GM10266 (cell line): Measurements from ENCODE around the gene GTPBP2.

Experiments
- DNase-seq: peaks from one replicate; pipeline ENCODE4 v3.0.0; 2012; ENCODE audit errors: extremely low spot score
- TF ChIP-seq, protein P1 (sequence below): IDR thresholded peaks from 2 replicates; pipeline ENCODE4 v1.5.1; 2012; ENCODE audit warnings: mild to moderate bottlenecking, low read depth; ENCODE audit not compliant: control insufficient read depth, insufficient read depth; ENCODE audit errors: missing control alignments

The GTPBP2 gene

GRCh38 chr6:43584892-43585570, 44.0 kb downstream of the GTPBP2 start:
- no peak for DNase-seq

GRCh38 chr6:43582911-43583310, 46.2 kb downstream of the GTPBP2 start:
- TF ChIP-seq, protein P1, sequence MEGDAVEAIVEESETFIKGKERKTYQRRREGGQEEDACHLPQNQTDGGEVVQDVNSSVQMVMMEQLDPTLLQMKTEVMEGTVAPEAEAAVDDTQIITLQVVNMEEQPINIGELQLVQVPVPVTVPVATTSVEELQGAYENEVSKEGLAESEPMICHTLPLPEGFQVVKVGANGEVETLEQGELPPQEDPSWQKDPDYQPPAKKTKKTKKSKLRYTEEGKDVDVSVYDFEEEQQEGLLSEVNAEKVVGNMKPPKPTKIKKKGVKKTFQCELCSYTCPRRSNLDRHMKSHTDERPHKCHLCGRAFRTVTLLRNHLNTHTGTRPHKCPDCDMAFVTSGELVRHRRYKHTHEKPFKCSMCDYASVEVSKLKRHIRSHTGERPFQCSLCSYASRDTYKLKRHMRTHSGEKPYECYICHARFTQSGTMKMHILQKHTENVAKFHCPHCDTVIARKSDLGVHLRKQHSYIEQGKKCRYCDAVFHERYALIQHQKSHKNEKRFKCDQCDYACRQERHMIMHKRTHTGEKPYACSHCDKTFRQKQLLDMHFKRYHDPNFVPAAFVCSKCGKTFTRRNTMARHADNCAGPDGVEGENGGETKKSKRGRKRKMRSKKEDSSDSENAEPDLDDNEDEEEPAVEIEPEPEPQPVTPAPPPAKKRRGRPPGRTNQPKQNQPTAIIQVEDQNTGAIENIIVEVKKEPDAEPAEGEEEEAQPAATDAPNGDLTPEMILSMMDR: no peak
- DNase-seq: no peak

More at GRCh38 chr6:43584892-43585570, 44.0 kb downstream of the GTPBP2 start:
- TF ChIP-seq, protein P1: no peak

DNA sequence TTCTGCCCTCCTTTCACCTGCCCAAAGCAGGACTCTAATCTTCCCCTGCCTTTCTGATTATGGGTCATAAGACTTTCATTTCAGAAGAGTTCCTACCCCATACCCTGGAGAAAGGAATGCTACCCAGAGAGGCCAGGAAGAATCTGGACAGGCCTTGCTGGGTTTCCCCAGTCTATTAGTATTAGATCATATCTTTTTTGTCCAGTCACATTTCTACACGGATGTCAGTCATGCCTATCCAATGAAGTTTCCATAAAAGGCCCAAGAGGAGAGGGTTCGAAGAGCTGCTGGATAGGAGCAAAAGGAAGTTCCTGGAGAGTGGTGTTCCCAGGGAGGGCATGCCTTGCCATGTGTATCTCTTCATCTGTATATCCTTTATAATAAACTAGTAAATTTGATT, 49.9 kb downstream of the GTPBP2 start:
- no peak for DNase-seq
- TF ChIP-seq, protein P1: no peak

- DNase-seq: no peak
- TF ChIP-seq, protein P1: no peak
Observed at GRCh38 chr6:43578748-43579147, 50.3 kb downstream of the GTPBP2 start.

GRCh38 chr6:43575772-43576551, 53.1 kb downstream of the GTPBP2 start, which contains the start of the genes POLH and XPO5:
POLH (plus strand) TSS chr6:43576185; CDS start chr6:43582320, 6,135 bp downstream.
XPO5 (minus strand) TSS chr6:43576038; CDS start chr6:43575864, 174 bp downstream.
- TF ChIP-seq, protein P1: peak; percentile 18
- peak; percentile 98 for DNase-seq

DNA sequence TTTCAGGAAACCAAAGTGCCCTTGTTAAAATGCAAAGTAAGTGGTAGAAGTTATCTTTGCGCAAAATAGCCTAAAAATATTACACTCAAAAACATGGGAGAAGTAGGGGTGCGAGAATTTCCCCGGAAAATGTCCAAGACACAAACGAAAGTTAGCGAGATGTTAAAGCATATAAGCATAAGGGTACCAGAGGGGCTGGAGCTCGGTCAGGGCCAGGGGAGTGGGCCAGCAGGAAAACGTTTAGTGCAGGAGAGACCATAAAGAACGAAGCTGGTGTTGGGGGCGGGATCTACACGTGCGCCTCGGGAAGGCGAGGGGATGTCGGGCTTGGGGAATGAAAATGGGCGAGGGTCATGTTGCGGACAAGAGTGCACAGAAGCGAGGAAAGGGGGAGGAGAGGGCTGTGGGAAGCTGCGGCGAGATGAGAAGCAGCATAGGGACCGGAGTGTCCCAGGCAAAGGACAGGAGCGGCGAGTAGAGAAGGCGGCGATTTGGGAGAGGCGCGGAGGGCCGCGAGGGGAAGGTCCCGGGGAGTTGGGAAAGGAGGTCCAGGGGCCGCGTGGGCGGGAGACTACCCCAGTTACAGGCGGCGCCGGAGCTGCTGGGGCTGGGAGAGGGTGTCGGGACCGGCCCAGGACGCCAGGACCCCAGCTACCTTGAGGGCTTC, 53.8 kb downstream of the GTPBP2 start:
- TF ChIP-seq, protein P1: no peak
- no peak for DNase-seq
